K562 (cell line): Measurements from ENCODE around the gene PCSK5. TPM values are rescaled to one million over a fixed set of nuclear protein-coding genes. Genes with fewer than 3 reads are reported as not detected.

Experiments
- polyA plus RNA-seq, 8 experiments: library from polyadenylated mRNA; depleted of rRNA in 4 of 8; stranded (reverse) in 5 of 8; unstranded in 3 of 8; fragments of >200 nt; fragmentation: Nextera tagmentation in 2 of 8; fragmentation: Illumina TruSeq in 1 of 8; extraction: Ambion mirVana in 2 of 8; extraction: Trizol in 1 of 8; gene quantifications; 2 replicates each; pipeline versions ENCODE4 v1.2.1 to v1.2.3, GENCODE V29; 2011 to 2014; ENCODE audit warnings: inconsistent platforms in 1 of 8, missing spikeins in 1 of 8
- total RNA-seq, 7 experiments: library from RNA; depleted of rRNA in 6 of 7; stranded (reverse); fragments of >200 nt in 6 of 7; fragmentation: Illumina TruSeq in 2 of 7; extraction: Trizol in 2 of 7; gene quantifications; 2 replicates each; pipeline versions ENCODE4 v1.2.1 to v1.2.3, GENCODE V29; 2011 to 2021; ENCODE audit warnings: low replicate concordance in 1 of 7
- TF ChIP-seq, protein P1 (sequence below), 2 experiments: fragments of 450-650 bp in 1 of 2; sonication (generic) in 1 of 2; formaldehyde crosslinking in 1 of 2; IDR thresholded peaks; 2 replicates each; pipeline versions ENCODE4 v1.7.1 to v1.9.0; 2016 to 2022; ENCODE audit warnings: inconsistent platforms in 1 of 2, mild to moderate bottlenecking in 1 of 2, missing genetic modification reagents in 1 of 2
- TF ChIP-seq, protein P2 (sequence below): sonication (generic); formaldehyde crosslinking; IDR thresholded peaks from 2 replicates; pipeline ENCODE4 v1.8.0; 2022; ENCODE audit warnings: mild to moderate bottlenecking, missing genetic modification reagents

PCSK5 gene
- total and polyA plus RNA-seq, 9 of the 15 experiments (the other 6 are each of a cell fraction or from before 2014, with no cell fraction given), result not detected

DNA sequence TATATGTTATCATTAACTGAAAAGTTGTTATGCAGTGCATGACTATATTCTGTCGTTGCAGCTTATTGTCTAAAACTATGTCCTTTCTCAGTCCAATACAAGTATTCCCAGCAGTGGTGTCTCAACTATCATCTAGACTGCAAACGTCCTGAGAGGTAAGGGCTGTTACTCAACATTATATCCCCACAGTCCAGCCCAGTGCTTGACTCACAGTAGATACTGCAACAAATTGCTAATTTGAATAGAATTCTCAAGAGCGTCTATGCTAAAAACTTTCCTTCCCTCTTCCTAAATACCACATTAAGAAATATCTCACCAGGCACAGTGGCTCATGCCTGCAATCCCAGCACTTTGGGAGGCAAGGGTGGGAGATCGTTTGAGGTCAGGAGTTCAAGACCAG lies 37.7 kb upstream of the PCSK5 start (continued):
- TF ChIP-seq, protein P1, sequence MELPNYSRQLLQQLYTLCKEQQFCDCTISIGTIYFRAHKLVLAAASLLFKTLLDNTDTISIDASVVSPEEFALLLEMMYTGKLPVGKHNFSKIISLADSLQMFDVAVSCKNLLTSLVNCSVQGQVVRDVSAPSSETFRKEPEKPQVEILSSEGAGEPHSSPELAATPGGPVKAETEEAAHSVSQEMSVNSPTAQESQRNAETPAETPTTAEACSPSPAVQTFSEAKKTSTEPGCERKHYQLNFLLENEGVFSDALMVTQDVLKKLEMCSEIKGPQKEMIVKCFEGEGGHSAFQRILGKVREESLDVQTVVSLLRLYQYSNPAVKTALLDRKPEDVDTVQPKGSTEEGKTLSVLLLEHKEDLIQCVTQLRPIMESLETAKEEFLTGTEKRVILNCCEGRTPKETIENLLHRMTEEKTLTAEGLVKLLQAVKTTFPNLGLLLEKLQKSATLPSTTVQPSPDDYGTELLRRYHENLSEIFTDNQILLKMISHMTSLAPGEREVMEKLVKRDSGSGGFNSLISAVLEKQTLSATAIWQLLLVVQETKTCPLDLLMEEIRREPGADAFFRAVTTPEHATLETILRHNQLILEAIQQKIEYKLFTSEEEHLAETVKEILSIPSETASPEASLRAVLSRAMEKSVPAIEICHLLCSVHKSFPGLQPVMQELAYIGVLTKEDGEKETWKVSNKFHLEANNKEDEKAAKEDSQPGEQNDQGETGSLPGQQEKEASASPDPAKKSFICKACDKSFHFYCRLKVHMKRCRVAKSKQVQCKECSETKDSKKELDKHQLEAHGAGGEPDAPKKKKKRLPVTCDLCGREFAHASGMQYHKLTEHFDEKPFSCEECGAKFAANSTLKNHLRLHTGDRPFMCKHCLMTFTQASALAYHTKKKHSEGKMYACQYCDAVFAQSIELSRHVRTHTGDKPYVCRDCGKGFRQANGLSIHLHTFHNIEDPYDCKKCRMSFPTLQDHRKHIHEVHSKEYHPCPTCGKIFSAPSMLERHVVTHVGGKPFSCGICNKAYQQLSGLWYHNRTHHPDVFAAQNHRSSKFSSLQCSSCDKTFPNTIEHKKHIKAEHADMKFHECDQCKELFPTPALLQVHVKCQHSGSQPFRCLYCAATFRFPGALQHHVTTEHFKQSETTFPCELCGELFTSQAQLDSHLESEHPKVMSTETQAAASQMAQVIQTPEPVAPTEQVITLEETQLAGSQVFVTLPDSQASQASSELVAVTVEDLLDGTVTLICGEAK (IDR thresholded peaks at IDR 0.05), result no peak
- TF ChIP-seq, protein P1 (CRISPR knock-in tag; IDR thresholded peaks at IDR 0.05), result no peak
- TF ChIP-seq, protein P2, sequence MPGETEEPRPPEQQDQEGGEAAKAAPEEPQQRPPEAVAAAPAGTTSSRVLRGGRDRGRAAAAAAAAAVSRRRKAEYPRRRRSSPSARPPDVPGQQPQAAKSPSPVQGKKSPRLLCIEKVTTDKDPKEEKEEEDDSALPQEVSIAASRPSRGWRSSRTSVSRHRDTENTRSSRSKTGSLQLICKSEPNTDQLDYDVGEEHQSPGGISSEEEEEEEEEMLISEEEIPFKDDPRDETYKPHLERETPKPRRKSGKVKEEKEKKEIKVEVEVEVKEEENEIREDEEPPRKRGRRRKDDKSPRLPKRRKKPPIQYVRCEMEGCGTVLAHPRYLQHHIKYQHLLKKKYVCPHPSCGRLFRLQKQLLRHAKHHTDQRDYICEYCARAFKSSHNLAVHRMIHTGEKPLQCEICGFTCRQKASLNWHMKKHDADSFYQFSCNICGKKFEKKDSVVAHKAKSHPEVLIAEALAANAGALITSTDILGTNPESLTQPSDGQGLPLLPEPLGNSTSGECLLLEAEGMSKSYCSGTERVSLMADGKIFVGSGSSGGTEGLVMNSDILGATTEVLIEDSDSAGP (CRISPR knock-in tag), result no peak
